Endothelial cell (in vitro differentiated cells): ENCODE data around the gene NECTIN2. TPM values are rescaled to one million over a fixed set of nuclear protein-coding genes. Genes with fewer than 3 reads are reported as not detected.

ENCODE experiments used
- DNase-seq: peaks from one replicate; pipeline ENCODE4 v3.0.0; 2021; ENCODE audit warnings: low spot score
- H3K27ac Mint-ChIP-seq: one replicate; pipeline ENCODE4 v1.8.0; 2021; ENCODE audit warnings: mixed read lengths, inconsistent platforms; ENCODE audit not compliant: unreplicated experiment
- H3K27me3 Mint-ChIP-seq: one replicate; pipeline ENCODE4 v1.8.0; 2021; ENCODE audit warnings: mild to moderate bottlenecking, moderate library complexity, mixed read lengths, inconsistent platforms; ENCODE audit not compliant: unreplicated experiment
- H3K36me3 Mint-ChIP-seq: one replicate; pipeline ENCODE4 v1.8.0; 2021; ENCODE audit warnings: mild to moderate bottlenecking, low read depth, mixed read lengths, inconsistent platforms; ENCODE audit not compliant: unreplicated experiment
- H3K4me1 Mint-ChIP-seq: one replicate; pipeline ENCODE4 v1.8.0; 2021; ENCODE audit warnings: mild to moderate bottlenecking, mixed read lengths, inconsistent platforms; ENCODE audit not compliant: unreplicated experiment
- H3K4me3 Mint-ChIP-seq: one replicate; pipeline ENCODE4 v1.8.0; 2021; ENCODE audit warnings: mild to moderate bottlenecking, mixed read lengths, inconsistent platforms; ENCODE audit not compliant: unreplicated experiment
- H3K9me3 Mint-ChIP-seq: one replicate; pipeline ENCODE4 v1.8.0; 2021; ENCODE audit warnings: mixed read lengths, inconsistent platforms; ENCODE audit not compliant: unreplicated experiment
- CTCF ChIP-seq: fragments of 200-600 bp; sonication (generic); IDR thresholded peaks from one replicate; pipeline ENCODE4 v1.5.0; 2021; ENCODE audit warnings: antibody characterized with exemption; ENCODE audit not compliant: unreplicated experiment
- total RNA-seq: library from RNA; stranded (reverse); fragmentation: NEBNext Ultra II Directional; extraction: Animal tissue kit (Norgen Biotek cat#: 25700); gene quantifications from one replicate; pipeline ENCODE4 v1.2.1, GENCODE V29; 2021; ENCODE audit not compliant: unreplicated experiment

Gene NECTIN2
- total RNA-seq, 1 donor from 2014 or later: 342 TPM

- DNase-seq: no peak
- peaks cover 51% of the 10 kb centered on the region for H3K36me3 Mint-ChIP-seq
- peaks cover 15% of the 10 kb centered on the region for H3K4me1 Mint-ChIP-seq
- H3K9me3 Mint-ChIP-seq: no peaks in the 10 kb centered on the region
- peaks cover 25% of the 10 kb centered on the region for H3K27me3 Mint-ChIP-seq
- no peak overlapping the region for H3K27ac Mint-ChIP-seq
- peak overlapping the region; percentile 76 for H3K4me3 Mint-ChIP-seq
- no peak for TF ChIP-seq CTCF
These were observed 47.9 kb downstream of the NECTIN2 start for GRCh38 chr19:44894052-44894400.

- H3K27ac Mint-ChIP-seq: peak overlapping the region; percentile 52
- peaks cover 22% of the 10 kb centered on the region for H3K27me3 Mint-ChIP-seq
These were observed 48.8 kb downstream of the NECTIN2 start for GRCh38 chr19:44894946-44895345.

GRCh38 chr19:44897835-44898234, 51.7 kb downstream of the NECTIN2 start:
- peaks cover 43% of the 10 kb centered on the region for H3K36me3 Mint-ChIP-seq
- H3K27ac Mint-ChIP-seq: no peak overlapping the region

More at GRCh38 chr19:44894946-44895345, 48.8 kb downstream of the NECTIN2 start:
- Mint-ChIP-seq H3K4me1 (peaks cover 13% of the 10 kb centered on the region), H3K9me3 (no peaks in the 10 kb centered on the region), H3K36me3 (peaks cover 56% of the 10 kb centered on the region), H3K4me3 (peak overlapping the region; percentile 60)
- no peak for DNase-seq
- no peak for TF ChIP-seq CTCF

GRCh38 chr19:44900328-44901244, 54.5 kb downstream of the NECTIN2 start:
- H3K27ac Mint-ChIP-seq: no peak overlapping the region
- no peak for DNase-seq
- H3K4me3 Mint-ChIP-seq: no peak overlapping the region
- H3K27me3 Mint-ChIP-seq: peaks cover 15% of the 10 kb centered on the region
- H3K9me3 Mint-ChIP-seq: no peaks in the 10 kb centered on the region
- no peak for TF ChIP-seq CTCF
- H3K36me3 Mint-ChIP-seq: peaks cover 29% of the 10 kb centered on the region
- H3K4me1 Mint-ChIP-seq: no peaks in the 10 kb centered on the region

More at GRCh38 chr19:44897835-44898234, 51.7 kb downstream of the NECTIN2 start:
- Mint-ChIP-seq H3K27me3 (peaks cover 15% of the 10 kb centered on the region), H3K9me3 (no peaks in the 10 kb centered on the region), H3K4me3 (no peak overlapping the region), H3K4me1 (no peaks in the 10 kb centered on the region)
- DNase-seq: no peak
- no peak for TF ChIP-seq CTCF

GRCh38 chr19:44903216-44903601, 57.1 kb downstream of the NECTIN2 start:
- DNase-seq: no peak
- peaks cover 14% of the 10 kb centered on the region for H3K36me3 Mint-ChIP-seq

More at GRCh38 chr19:44903216-44903601, 57.1 kb downstream of the NECTIN2 start:
- H3K9me3 Mint-ChIP-seq: no peaks in the 10 kb centered on the region
- no peak overlapping the region for H3K4me3 Mint-ChIP-seq
- H3K27me3 Mint-ChIP-seq: peaks cover 8% of the 10 kb centered on the region
- no peaks in the 10 kb centered on the region for H3K4me1 Mint-ChIP-seq
- no peak for TF ChIP-seq CTCF
- no peak overlapping the region for H3K27ac Mint-ChIP-seq
